CD4-positive, alpha-beta T cell treated with Interleukin-4 for 4 hours (primary cell): ENCODE results near the gene STAT1.
"Not testable (repeated sequence)": the region's sequence is repeated elsewhere in the genome, so short reads cannot be mapped to it uniquely, and the experiment has no call there.

ENCODE experiments used
- DNase-seq: peaks from one replicate; pipeline ENCODE4 v3.0.0-alpha.2; 2020

STAT1 gene

GRCh38 chr2:190979906-190980629, 33.9 kb downstream of the STAT1 start:
- DNase-seq, result no peak

GRCh38 chr2:190978389-190979053, 35.5 kb downstream of the STAT1 start:
- no peak for DNase-seq

- no peak for DNase-seq
Observed at GRCh38 chr2:190977505-190977904, 36.5 kb downstream of the STAT1 start.

GRCh38 chr2:190976521-190976920, 37.5 kb downstream of the STAT1 start:
- no peak for DNase-seq

GRCh38 chr2:190974629-190975361, 39.2 kb downstream of the STAT1 start:
- no peak for DNase-seq

- DNase-seq, result no peak
Observed at GRCh38 chr2:190973726-190974628, 40.0 kb downstream of the STAT1 start.

GRCh38 chr2:190973262-190973661, 40.7 kb downstream of the STAT1 start:
- no peak for DNase-seq

- no peak for DNase-seq
Observed at GRCh38 chr2:190972846-190973245, 41.1 kb downstream of the STAT1 start.

GRCh38 chr2:190972213-190972612, 41.8 kb downstream of the STAT1 start:
- DNase-seq, result no peak

GRCh38 chr2:190970873-190971506, 43.0 kb downstream of the STAT1 start:
- no peak for DNase-seq

- no peak for DNase-seq
Observed at GRCh38 chr2:190970160-190970559, 43.8 kb downstream of the STAT1 start.

GRCh38 chr2:190968522-190968921, 45.4 kb downstream of the STAT1 start:
- no peak for DNase-seq

- no peak for DNase-seq
Observed at GRCh38 chr2:190965580-190966222, 48.3 kb downstream of the STAT1 start.

GRCh38 chr2:190964170-190964795, 49.7 kb downstream of the STAT1 start:
- peak; percentile 11 for DNase-seq

GRCh38 chr2:190963088-190963487, 50.9 kb downstream of the STAT1 start:
- DNase-seq, result no peak

GRCh38 chr2:190961918-190962487, 52.0 kb downstream of the STAT1 start:
- no peak for DNase-seq

GRCh38 chr2:190961117-190961516, 52.9 kb downstream of the STAT1 start:
- DNase-seq, result not testable (repeated sequence)

- DNase-seq, result no peak
Observed at GRCh38 chr2:190959911-190960788, 53.8 kb downstream of the STAT1 start.

- no peak for DNase-seq
Observed at GRCh38 chr2:190953257-190953656, 60.7 kb downstream of the STAT1 start.

GRCh38 chr2:190950566-190950991, 63.4 kb downstream of the STAT1 start:
- no peak for DNase-seq
